ENCODE data around the gene PLA2G4C. TPM values are rescaled to one million over a fixed set of nuclear protein-coding genes. Genes with fewer than 3 reads are reported as not detected.
A peak's percentile ranks its signal among the peaks of the same experiment; 100 is the strongest.

The PLA2G4C gene
- total RNA-seq (2014; rRNA removed): 4.0 and 5.5 TPM in 2 replicates
- polyA plus RNA-seq (2012): 7.6 TPM

GRCh38 chr19:48110350-48110966, at the start of gene PLA2G4C:
PLA2G4C (minus strand) TSS chr19:48110817; CDS start chr19:48106529, 4,288 bp downstream.
- DNase-seq (ENCODE audit: low read depth): peak; percentile 94

GRCh38 chr19:48158210-48158790, 47.7 kb upstream of the PLA2G4C start:
- no peak for DNase-seq (ENCODE audit: low read depth)

DNA sequence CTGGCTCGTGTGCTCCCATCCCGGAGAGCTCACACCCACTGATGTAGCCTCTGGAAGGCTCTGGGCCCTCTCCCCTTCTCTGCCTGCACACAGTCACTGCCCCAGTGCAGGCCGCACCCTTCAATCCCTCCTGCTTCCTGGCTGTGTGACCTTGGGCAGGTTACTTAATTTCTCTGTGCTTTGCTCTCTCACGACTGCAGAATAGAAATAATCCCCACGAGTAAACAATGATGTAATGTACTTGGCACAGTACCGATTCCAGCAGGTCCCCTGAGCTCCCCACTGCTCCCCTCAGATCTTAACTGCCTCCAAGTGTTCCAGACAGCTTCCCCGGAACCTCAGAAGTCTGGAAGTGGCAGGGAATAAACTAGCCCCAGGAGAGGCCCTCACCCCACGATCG, 43.4 kb upstream of the PLA2G4C start:
- no peak for DNase-seq (ENCODE audit: low read depth)

DNA sequence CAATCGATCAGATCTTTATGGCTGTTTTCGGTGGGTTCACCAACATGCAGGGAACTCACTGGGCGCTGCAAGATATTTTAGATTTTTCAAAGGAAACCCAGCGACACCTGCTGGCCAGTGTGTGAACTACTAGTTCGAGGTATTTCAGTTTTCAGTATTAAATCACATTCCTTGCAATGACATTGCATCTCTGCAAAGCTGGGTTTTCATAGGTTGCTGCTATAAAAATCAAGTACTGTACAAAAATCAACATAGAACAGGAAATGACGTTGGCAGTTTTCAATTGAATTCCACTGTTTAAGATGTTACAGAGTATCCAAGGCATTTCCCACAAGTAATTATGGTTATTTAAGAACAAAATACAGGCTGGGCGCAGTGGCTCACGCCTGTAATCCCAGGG, 41.9 kb upstream of the PLA2G4C start:
- DNase-seq (ENCODE audit: low read depth): peak; percentile 50

- DNase-seq (ENCODE audit: low read depth): no peak
Observed at GRCh38 chr19:48149430-48149829, 38.8 kb upstream of the PLA2G4C start.

DNA sequence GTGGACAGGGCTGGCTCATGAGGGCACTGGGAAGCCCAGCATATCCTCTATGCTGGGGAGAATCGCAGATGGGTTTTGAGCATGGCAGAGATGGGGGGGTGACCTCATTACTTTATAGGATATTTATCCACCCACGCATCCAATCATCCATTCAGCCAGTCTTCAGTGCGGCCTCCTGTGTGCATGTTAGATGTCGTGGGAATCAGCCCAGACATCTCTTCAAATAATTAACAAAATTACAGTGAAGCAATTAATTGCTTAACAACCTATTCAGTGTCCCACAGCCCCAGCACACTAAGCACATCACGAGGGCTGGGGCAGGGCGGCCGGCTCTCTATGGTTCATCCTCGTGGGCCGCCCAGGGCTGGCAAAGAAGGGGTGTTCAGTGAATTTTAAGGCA, 38.0 kb upstream of the PLA2G4C start:
- no peak for DNase-seq (ENCODE audit: low read depth)

- no peak for DNase-seq (ENCODE audit: low read depth)
Observed at GRCh38 chr19:48147597-48148175, 37.1 kb upstream of the PLA2G4C start.

GRCh38 chr19:48139053-48139452, 28.4 kb upstream of the PLA2G4C start:
- no peak for DNase-seq (ENCODE audit: low read depth)

DNA sequence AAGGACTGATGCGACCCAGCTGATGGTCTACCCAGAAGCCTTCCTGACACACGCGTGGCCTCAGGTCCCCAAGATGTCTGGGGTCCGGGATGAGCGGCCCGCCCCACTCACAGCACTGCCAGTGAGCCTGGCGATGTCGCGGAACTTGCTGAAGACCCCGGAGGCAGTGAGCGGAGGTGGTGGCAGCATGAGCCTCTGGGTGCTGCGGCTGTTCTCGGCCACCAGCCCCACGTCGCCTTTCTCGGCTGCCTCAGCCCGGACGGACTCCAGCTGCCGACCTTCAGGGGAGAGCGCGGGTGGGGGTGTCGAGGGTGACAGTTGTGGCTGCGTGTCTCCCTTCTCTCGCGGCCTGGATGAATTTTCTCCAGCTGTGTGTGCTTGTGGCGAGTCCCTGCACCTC, 26.8 kb upstream of the PLA2G4C start:
- no peak for DNase-seq (ENCODE audit: low read depth)

- DNase-seq (ENCODE audit: low read depth): no peak
Observed at GRCh38 chr19:48136547-48136946, 25.9 kb upstream of the PLA2G4C start.

DNA sequence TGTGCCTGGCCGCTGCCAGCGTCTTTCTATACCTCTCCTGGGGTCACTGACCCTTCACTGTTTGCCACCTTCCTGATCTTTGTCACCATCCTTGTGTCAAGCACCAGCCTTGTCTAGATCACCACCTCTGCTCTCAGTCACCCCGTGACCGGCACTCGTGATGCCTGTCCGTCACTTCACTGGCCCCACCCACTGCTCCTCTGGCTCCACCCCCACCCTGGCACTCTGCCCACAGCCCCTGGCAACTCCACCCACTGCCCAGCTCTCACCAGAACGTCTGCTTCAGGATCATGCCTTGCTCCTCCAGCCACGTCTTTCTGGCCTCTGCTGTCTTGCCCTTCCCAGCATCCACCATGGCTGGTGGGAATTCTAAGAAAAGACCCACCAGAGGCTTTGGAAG, 24.8 kb upstream of the PLA2G4C start:
- no peak for DNase-seq (ENCODE audit: low read depth)

DNA sequence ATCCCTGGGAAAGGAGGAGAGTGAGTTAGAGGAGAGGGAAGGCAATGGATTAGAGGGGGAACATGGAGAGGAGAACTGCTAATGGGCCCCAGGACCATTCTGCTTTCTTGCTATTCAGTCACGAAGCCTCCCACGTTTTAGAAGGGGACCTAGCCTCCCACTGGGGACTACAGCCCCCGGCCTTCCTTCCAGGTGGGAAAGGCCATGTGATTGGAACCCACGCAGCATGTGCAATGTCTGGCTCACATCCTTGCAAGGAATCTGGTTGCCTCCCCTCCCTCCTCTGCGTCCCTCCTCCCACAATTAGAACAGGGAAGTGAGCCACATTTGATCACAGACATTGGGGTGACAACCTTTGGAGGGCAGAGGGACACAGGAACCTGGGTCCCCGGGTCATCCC, 22.5 kb upstream of the PLA2G4C start:
- DNase-seq (ENCODE audit: low read depth): no peak

DNA sequence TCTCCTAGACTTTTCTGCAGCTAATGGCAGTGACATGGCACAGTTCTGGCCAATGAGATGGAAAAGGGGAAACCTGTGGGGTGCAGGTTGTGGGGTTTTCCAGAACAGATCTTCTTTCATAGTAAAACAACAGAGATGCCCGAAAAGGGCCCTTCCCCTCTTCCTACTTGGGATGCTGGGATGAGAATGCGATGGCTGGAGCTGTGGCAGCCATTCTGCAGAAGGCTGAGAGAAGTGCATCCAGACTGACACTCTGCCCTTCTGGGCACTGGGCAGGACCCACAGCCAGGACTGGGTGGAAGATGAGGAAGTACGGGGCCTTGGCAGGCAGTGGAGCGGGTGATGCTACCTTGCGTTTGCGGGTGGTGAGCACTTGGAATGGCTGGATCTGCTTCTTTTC, 16.9 kb upstream of the PLA2G4C start:
- no peak for DNase-seq (ENCODE audit: low read depth)

- peak; percentile 96 for DNase-seq (ENCODE audit: low read depth)
Observed at GRCh38 chr19:48123907-48124651, 13.5 kb upstream of the PLA2G4C start.

DNA sequence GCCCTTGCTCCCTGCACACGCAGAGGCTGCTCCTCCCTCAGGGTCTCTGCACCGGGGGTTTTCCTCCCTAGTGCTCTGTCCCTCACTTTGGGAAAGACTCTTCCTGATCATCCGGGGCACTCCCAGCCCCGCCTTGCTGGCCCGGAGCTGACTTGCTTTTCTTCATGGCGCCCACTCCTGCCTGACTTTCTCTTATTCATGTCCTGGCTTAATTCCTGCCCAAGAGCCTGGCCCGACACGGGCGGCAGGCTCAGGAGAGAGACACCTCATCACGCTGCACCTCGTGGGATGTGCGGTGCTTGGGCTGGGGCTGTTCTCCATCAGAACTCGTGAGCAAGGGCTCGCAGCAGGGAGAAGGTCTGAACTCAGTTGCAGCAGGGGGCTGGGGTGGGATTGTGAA, 11.8 kb upstream of the PLA2G4C start:
- DNase-seq (ENCODE audit: low read depth): no peak

DNA sequence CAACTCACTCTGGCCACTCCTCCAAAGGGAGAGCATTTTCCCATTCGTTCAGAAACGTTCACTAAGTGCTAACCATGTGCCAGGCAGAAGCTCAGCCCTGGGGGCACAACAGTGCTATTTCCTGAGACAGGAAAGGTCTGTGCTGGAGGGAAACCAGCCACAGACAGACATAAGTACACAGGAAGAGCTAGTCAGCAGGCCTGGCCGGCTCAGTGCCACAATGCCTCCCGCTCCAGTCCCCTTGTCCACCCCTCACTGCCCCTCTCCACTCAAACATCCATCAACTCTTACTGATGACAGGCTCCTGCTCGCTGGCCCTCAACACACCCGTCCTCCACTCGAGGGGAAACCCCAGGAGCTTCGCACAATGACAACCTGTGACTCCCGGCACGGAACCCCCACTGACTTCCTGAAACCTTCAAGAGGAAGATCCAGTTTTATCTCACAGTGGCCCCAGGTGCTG, 11.3 kb upstream of the PLA2G4C start:
- DNase-seq (ENCODE audit: low read depth): no peak

- DNase-seq (ENCODE audit: low read depth): no peak
Observed at GRCh38 chr19:48121066-48121465, 10.4 kb upstream of the PLA2G4C start.

DNA sequence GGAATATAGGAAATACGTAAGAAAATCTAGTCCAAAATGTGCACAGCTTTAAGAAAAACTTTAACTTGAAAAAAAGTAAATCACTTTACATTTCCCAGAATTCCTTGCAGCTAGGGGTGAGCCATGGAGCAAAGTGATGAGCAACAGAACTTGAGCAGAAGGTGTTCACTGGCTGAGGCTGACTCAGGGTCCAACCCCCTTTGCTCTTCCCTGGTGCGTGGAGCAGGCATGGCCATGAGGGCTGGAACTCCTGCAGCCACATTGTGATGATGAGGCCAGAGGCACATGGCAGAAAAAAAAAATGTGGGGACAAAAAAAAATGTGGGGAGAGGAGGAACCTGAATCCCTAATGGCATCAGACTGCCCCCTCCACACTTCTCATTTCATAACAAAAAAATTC, 9.9 kb upstream of the PLA2G4C start:
- peak; percentile 8 for DNase-seq (ENCODE audit: low read depth)

- DNase-seq (ENCODE audit: low read depth): no peak
Observed at GRCh38 chr19:48118131-48118517, 7.5 kb upstream of the PLA2G4C start.

DNA sequence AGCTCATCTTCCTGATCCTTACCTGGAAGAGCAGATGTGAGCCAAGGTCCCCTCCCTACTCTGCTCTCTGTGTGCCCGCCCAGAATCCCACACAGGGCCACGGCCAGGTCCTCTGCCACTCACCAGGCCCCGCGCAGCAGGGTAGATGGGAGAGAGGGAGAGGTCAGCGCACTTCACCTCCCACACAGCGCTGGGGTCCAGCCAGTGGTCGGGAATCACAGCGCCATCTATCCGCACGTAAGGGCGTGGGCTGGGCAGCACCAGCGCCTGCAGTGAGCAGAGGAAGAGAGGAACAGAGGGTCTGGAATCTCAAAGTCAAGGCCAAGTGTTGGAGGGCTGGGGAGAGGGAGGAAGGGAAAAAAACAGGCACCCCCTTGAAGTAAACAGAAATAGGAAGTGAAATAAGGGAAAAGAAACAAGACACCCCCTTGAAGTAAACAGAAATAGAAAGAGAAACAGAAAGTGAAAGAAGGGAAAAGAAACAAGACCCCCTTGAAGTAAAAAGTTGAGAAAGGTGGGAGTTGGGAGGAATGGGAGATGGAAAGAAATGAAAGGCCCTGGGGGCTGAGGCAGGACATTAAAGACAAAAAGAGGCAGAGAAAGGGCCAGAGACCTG, 7.0 kb upstream of the PLA2G4C start:
- DNase-seq (ENCODE audit: low read depth): no peak

DNA sequence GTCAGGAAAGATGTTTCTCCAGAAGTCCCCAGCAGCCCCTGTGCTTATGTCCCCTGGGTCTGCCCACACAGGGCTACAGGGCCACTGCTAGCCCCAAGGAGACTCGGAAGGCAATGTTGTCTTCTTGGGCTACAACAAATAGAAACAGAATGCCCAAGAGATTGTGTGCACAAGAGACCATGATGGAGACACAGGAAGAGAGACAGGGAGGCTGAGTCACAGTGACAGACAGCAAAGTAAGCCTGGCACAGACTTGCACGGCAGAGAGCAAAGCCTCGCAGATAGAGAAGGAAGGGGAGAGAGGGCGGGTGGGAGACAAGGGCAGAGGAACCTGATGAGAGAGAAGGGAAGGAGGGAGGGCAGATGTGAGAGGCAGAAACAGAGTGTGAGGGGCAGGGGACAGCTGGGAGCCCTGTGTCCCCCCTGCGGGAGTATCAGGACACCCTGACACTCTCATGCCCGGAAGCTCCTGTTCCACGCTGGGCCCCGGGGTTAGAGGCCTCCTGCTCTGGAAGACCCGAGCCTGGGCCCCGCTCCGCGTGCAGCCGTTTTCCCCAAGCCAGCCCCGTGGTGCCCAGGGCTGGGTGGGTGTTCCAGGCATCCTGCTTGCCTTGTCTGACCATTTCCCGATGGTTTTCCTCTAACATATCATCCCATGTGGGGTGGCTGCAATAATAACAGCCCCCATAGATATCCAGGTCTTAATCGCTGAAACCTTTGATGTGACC, 2.7 kb upstream of the PLA2G4C start:
- DNase-seq (ENCODE audit: low read depth): no peak

All from LHCN-M2 (cell line).